ENCODE results near the gene PCSK2.

PCSK2 gene

DNA sequence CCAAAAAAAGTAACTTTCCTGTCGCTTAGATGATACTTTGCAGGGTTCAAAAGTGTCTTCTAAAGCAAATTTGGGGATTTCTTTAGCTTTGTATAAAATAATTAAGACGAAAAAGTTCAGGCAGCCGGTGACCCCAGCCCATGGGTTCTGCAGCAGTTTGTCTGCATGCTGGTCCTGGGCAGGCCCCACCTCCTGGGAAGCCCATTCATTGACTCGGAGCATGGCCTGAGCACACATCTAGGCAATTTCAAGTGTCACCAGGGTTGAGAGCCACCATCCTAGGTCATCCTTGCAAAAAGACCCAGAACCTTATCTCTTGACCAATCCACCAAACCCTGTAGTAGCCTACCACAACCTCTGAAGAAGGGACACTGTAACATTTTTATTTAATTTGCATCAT, 283.7 kb downstream of the PCSK2 start:
- DNase-seq, result no peak

DNA sequence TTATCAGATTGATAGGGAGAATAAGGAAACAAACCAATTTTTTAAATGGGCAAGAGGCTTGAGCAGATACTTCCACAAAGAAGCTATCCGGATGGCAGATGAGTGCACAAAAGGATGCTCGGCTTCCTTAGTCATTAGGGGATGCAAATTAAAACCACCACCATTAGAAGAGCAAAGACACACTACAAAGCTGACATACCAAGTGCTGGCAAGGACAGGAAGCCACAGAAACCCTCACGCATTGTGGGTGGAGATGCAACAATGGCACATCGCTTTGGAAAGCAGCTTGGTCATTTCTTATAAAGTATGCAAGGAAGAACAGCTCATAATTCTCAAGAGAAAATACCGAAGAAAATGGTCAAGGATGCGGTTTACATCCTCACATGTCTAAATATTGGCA, 284.6 kb downstream of the PCSK2 start:
- no peak for DNase-seq

DNA sequence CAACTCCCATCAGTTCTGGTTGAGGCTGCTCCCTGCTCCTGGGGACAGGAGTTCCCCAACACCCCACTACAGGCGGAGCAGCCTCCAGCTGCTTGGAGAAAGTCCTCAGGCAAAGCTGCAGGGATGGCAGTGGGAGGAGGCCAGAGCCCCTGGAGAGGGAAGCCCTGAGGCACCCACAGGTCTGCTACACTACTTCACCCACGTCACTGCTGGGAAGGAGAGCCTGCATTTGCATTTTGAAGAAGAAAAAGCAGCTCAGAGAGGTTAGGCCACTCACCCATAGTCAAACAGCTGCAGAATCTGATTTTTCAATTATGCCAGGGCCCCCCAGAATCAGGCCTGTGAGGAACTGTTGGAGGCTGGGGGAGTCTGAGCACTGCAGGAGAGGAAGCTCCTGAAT, 287.1 kb downstream of the PCSK2 start:
- no peak for DNase-seq

DNA sequence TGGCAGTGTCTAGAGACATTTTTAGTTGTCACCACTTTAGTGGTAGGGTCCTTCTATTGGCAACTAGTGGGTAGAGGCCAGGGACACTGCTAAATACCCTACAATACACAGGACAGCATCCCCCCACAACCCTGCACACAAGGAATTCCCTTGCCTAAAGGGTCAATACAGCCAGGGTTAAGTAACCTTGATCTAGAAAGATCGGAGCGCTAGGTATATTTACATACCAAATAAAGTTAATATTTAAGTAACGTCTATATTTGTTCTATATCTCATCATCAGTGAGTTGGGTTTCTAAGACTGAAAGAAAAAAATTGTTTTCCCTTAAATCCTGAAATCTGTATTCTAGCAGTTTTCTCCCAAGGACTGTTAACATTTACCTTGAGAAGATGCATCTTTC, 288.2 kb downstream of the PCSK2 start:
- DNase-seq, result no peak

DNA sequence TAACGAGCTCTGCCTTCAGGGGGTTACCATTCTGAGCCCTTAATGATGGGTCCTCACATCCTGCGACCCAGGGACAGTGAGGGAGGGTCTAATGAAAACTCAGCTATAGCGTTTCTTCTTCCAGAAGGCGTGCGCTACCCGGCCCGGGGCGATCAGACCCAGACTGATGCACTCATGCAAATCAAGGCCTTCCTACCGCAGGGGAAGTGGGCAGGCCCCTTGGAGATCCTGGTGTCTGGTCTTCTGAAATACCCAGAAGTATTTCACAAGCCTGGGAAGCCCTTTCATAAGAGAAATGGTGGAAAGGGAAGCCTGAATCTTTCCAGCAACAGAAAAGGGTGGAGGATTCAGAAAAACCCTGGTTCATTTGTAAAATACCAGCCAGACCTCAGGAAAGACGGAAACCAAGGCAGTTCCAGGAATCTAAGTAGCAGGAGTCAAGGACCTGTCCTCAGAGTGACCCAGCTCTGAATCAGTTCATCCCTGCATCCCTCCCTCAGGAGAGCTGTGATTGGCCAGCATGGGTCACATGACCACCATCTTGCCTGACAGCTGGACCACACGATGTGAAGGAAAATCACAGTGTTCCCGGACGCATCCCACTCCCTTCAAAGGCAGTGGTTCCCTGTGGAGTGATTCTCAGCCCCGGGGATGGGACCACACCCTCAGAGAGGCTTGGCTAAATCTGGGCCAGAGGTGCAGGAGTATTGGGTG, 291.7 kb downstream of the PCSK2 start:
- DNase-seq, result no peak

DNA sequence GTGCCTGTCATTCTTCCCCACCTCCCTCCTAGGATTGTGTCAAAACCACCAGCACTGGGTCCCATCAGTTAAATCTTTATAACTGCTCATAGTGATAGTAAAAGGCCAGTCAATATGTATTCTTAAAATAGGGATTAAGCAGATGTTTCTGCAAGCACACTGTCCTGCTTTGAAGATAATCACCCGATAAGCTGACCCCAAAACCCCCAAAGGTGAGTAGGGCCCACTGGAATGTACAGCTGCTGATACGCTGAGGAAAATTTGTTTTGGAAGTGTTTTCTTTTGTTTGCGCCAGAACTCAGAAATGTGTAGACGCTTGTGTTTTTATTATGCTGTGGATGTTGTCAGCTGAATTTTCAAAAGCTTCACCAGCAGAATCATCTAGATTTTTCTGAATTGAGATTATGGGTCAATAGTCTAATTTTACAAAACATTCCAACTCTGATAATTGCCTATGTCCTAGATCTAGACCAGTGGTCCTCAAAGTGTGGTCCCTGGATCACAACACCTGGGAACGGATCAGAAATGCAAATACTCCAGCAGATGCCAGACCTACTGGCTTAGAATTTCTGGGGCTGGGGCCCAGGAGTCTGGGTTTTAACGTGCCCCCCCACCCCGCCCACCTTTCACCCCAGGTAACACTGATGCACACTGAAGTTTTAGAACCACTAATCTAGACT, 292.9 kb downstream of the PCSK2 start:
- DNase-seq, result no peak

DNA sequence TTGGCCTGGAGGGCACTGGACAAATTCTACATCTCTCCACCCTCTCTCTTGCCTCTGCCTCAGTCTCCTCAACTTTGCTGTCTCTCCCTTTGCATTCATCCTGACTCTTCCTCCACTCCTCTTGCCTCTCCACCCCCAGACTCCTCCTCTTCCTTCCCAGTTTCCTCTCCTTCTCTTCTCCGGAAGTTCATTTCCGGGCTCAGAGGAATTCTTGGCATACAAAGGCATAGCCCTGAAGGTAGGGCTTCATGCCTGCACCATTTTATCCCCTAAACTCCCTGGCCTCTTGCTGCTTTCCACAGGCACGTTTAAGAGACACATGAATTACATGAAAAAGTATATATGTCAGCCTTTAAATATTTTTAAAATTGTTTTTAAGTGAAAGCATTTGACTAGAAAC, 293.7 kb downstream of the PCSK2 start:
- no peak for DNase-seq

DNA sequence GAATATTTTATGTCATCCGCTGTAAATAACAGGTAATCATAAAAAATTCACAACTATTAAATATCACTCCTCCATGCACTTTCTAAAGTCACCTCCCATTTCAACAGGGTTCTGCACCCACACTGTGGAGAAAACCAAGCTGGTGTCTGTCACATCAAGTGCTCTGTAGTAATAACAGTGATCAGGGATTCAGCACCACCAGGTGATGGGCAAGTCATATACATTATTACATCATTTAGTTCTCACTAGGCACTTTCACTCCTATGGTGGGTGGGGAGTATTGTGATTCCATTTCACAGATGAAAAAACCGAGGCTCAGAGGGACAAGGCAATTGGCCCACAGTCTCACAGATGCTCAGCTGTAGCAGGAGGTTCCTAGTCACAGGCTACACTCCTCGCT, 295.7 kb downstream of the PCSK2 start:
- DNase-seq, result no peak

DNA sequence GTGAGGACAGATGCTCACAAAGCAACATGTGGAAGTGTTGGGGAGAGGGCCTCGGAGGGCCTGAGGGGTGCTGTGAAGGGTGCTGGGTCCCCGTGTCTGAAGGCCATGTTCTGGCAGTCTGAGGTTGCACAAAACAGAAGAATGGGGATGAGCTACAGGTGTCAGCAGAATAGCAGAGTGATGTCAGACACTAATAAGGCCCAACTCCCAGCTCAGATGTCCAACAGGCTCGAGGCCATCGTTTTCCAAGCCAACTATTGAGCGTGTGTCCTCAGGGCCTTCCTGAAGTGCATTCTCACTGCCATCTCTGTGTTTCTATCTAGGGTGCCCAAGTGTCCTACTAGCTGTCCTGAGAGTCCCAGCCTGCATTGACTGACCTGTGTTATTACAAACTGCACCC, 296.5 kb downstream of the PCSK2 start:
- no peak for DNase-seq

DNA sequence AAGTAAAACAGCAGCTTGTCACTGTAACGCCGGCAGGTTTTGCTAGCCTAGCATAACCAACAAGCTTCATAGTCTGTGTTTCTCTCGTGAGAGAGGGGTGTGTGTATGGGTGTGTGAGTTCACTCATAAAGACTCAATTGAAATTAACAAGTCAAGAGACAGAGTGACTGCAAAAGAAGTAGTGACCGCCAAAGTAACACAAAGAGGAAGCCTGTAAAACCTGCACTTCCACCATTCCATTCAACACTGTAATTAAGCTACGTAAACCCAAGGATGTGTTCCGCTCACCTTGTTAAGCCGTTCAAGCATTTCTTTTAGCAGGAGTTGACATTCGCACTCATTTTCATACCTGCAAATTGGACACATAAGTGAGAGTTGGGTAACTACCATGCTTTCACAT, 297.7 kb downstream of the PCSK2 start:
- DNase-seq, result no peak

DNA sequence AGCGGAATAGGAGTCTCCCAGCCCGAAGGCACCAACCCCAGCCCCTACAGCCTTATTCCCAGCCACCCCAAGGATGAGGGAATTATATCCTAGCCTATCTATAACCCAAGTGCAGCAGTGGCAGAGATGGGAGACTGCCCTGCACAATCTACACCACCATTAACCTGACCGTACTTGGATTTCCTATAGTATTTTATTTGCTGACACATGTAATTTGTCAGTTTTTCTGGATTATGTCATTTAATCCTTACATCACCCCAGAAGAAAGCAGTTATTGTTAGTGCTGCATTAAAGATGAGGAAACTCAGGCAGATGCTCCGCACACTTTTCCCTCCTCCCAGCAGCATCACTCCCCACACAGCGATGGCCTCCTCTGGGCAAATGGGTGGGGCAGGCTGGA, 298.3 kb downstream of the PCSK2 start:
- no peak for DNase-seq

DNA sequence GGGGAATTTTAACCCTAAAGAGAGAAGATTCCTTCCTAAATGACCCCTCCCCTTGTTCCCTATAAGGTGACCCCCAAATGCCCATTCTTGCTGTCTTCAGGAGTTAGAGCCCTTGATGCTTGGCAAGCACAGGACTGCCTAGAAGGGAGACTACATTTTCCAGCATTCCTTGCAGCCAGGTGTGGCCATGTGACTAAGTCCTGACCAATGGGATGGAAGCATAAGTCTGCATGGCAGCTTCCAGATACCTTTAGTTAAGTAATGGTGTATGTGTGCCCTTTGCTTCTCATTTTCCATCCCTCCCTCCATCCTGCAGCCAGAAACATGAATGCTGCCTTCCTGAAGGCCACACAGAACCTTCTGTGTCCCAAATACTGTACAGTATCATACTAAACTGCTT, 298.8 kb downstream of the PCSK2 start:
- DNase-seq, result no peak

DNA sequence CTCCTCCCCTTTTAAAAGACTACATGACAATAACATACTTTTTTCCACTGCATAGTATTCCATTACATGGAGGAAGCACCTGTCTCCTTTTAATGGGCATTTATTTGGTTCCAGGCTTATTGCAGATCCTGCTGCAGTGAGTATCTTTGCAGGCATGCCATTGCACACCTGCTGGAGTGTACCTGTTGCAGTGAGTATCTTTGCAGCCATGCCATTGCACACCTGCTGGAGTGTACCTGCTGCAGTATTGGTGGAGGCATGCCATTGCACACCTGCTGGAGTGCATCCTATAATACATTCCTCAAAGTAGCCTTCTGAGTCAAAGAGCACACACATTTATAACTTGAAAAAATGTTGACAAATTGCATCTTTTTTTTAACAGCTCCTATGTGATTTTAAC, 302.7 kb downstream of the PCSK2 start:
- no peak for DNase-seq

DNA sequence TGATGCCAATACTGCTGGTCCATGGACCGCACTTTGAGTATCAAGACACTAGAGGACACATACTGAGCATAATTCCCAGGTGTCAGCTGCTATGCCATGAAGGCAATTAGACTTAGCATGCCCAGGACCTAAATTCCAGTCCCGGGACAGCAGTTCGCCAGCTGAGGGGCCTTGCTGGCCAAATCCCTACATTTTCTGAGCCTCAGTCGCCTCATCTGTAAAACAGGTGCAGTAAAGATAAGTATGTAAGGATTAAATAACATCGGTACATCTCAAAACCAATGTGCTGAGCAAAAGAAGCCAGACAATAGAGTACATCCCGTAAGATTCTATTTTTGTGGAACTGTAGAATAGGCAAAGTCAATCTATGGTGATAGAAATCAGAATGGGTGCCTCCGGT, 303.3 kb downstream of the PCSK2 start:
- no peak for DNase-seq

DNA sequence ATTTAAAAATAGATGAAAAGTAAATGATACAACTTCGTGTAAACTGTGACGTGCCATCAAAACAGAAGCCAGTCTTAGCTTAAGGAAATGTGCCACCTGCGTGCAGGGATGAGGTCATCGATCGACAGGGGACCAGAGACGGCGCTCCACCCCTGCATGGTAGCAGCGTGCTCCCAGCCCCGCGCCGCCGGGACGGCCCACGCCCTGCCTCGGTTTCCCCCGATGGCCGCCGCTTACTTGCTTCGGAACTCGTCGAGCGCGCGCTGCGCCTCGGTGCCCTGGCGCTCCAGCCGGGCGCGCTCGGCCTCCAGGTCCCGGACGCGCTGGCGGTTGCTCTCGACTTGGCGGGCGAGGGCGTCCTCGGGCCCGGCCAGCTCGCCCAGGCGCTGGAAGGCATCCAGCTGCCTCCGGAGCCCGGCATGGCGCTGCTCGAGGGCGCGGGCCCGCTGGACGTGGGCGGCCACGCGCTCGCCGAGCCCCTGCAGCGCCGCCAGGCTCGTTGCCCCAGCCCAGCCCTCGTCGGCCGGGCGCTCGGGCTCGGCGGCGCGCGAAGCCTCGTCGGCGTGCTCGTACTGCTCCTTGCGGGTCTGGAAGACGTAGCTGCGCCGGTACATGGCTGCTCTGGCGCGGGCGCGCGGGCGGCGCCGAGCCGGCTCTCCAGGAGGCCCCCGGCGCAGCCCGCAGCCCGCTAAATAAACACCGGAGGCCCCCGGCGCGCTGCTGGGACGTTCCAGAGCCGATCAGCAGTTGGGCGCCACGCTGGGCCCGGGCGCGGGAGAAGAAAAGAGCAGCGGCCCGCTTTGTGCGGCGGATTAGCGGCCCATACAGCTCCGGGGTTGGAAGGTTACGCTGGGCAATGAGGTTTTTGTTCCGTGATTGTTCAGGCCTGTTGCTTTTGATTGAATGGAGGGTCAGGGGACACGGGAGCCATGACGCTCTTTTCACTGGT, 304.1 kb downstream of the PCSK2 start, which contains the start of gene BFSP1:
Gene BFSP1 (minus strand): TSS at position 664 of the 949 bp plus-strand sequence. CDS start 50 bp downstream, at position 614.
- no peak for DNase-seq

DNA sequence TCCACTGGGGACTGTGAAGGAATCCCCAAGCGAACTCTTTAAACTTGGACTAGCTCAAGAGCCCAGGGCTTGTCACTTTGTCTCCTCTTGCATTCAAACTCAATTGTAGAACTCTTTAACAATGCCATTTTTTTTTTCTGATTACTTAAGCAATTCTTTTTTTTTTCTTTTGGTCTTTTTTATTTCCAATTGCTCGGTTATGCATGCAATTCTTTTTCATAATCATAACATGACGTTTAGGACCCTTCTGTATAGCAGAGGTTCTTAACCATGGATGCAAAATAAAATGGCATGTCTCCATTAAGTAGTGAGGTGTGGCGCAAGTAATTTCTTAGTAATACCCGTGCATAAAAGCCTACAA, 304.8 kb downstream of the PCSK2 start:
- DNase-seq, result no peak

DNA sequence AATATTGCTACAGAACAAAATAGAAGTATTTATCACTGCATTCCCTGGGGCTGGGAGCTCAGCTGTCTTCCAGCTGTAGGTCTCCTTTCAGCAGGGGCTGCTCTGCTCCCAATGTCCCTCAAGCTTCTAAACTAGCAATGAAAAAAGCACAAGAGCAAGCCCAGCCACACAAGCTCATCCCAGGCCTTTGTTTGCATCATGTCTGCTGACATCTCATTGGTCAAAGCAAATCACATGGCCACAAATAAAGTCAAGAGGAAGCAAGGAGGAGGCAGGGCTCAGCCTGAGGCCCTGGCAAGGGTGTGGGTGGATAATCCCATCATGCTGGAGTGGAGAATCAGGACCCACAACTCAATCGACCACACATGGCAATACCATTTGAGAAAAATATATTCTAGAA, 306.6 kb downstream of the PCSK2 start:
- DNase-seq, result no peak

DNA sequence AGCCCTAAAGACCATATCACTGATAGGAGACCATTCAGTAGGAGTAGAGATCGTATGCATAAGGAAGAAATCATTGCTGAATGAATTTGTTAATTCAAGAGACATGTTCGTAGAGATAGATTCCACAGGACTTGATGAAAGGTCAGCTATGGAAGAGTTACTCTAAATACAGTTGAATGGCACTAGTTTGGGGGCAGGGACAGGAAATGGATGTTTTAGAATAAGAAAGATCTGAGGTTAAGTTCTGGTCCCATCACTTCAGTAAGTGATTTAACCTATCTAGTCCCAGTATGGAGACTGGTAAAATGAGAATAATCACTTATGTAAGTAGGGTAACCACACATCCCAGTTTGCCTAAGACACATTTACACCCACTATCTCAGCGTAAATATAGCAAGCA, 307.2 kb downstream of the PCSK2 start:
- no peak for DNase-seq

Data from NCI-H1436 treated with DMSO at 0.1 percent for 48 hours (cell line).